ENCODE data around the gene AK4.

DNA sequence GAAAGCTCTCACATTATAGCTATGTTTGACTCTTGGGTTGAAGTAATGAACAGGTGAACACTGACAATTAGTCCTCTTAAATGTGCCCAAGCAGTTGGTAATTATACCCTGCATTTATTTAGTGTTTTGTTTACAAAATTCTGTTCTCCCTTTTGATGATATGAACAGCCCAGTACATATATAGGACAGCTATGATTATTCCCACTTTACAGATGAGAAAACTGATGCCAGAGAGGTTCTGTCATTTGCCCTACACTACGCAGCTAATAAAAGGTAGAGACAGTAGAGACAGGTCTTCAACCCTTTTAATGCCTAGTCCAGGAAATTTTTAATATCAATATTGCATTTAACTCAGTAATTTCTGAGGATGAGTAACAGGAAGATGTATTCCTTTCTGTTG, 115.3 kb downstream of the AK4 start:
- no peak for TF ChIP-seq ATF2 (IDR thresholded peaks at IDR 0.05; ENCODE audit: low read length)
- TF ChIP-seq POLR2A (IDR thresholded peaks at IDR 0.05; ENCODE audit: control extremely low read depth in 1 of 2, low read depth in 2 of 2, low read length in 2 of 2) = no peak

Data from H1 (cell line).